NOMO-1 treated with dmso at 0.1 percent for 144 hours (cell line): ENCODE measurements around the gene NUBP1.
"Not testable (repeated sequence)": the region's sequence is repeated elsewhere in the genome, so short reads cannot be mapped to it uniquely, and the experiment has no call there.

Source experiments
- DNase-seq: peaks from one replicate; lab custom pipeline; 2025; ENCODE audit not compliant: unreplicated experiment; lab: John Stamatoyannopoulos, UW

The NUBP1 gene

DNA sequence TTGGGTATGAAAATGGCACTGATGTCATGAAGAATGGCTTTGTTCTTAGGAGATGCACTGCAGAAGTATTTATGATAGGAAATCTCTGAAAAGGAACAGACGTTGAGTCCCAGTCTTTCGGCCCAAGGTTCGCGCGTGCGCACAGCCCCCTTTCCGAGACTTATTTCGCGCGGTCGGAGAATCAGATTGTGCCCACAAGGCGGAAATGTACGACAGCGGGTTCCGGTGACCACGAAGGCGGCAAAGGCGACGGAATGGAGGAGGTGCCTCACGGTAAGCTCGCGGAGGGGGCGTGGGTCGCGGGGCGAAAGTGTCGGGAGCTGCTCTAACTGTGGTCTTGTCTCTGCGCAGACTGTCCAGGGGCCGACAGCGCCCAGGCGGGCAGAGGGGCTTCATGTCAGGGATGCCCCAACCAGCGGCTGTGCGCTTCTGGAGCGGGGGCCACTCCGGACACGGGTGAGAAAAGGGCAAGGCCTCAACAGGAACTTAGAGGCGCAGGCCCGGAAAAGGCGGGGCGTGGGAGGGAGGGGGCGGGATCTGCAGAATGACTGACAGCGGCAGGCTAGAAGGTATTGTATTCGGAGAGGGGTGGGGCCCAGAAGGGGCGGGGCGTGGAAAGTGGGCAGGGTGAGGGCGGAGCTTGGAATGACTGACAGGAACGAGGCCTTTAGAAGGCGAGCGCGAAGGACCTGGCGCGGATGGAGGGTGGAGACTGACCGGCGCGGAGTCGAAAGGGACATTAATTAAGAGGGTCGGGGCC is at the start of gene NUBP1:
Gene NUBP1 (plus strand): TSS at position 233 of the 760 bp plus-strand sequence. CDS start 22 bp downstream, at position 255.
- peak; percentile 89 for DNase-seq

DNA sequence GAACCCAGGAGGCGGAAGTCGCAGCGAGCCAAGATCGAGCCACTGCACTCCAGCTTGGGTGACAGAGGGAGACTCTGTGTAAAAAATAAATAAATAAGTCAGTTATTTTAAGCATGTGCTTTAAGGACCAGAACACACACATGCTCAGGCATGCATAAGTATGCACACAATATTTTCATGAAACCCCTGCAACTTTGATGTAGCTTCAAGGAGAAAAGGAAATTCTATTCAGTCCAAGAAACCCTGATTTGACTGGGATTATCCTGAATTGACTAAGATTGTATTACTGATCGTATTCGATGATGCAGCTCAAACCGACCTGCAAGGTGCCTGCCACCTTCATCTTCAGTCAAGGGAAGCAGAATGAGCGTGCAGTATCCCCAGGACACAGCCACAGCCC is 49.8 kb upstream of the NUBP1 start:
- no peak for DNase-seq

DNA sequence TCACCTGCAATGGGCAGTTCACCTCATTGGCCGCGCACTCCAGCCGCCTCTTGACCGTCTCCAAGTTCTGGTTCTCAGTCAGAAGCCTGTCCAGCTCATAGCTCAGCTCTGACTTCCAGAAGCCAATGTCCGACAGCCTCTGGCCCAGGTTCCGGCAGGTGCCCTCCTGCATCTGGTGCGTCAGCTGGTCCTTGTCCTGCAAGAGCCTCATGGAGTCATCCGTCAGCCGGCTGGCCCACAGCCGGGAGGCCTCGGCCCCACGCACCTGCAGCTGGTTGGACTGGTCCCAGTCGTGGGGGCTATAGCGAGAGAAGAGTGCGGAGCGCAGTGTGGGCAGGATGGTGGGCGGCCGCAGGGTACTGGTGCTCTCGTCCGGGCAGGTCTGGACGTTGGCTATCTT is 49.3 kb upstream of the NUBP1 start:
- DNase-seq = no peak

DNA sequence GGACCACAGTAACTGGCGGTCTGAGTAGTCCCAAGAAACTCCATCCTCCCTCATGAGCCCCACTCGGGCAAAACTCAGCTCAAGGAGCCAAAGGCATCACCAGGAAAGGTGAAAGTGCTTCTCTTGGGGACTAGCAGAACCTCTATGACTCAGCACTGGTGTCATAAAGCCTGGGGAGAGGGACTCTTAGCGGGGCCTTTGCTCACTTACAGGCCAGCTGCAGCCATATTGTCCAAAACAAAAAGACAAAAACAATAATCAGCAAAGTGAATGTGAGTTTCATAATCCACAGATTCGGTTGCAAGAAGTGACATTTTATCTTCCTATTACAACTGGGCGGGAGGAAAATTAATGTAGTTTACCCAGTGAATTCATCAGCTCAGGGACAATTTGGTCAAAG is 48.8 kb upstream of the NUBP1 start, which contains the start of gene TEKT5:
Gene TEKT5 (minus strand): TSS at position 101 of the 400 bp plus-strand sequence. CDS start 57 bp downstream, at position 44.
- no peak for DNase-seq

DNA sequence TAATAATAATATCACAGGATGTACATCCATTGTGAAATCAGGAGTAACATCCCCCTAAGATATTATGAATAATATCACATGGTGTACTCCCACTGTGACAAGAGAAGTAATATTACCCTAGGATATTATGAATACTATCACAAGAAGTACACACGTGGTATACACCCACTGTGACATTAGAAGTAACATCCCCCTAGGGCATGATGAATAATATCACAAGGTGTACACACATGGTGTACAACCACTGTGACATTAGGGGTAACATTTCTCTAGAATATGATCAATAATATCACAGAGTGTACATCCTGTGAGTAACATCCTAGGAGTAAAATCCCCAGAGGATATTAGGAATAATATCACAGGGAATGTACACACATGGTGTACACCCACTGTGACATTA is 43.9 kb upstream of the NUBP1 start:
- DNase-seq = no peak

DNA sequence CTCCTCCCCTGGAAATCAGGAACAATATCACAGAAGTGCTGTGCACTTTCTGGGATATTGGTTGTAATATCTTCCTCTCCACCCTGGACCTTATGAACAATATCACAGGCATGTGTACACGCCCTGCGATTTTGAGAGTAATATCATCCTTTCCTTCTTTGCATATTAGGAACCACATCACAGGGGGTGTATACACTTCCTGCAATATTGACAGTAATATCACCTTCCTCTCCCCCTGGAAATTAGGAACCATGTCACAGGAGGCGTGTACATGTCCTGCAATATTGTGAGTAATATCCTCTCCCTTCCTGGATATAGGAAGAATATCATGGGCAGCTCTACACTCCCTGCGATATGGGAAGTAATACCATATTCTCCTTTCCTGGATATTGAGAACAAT is 34.7 kb upstream of the NUBP1 start:
- DNase-seq = no peak

DNA sequence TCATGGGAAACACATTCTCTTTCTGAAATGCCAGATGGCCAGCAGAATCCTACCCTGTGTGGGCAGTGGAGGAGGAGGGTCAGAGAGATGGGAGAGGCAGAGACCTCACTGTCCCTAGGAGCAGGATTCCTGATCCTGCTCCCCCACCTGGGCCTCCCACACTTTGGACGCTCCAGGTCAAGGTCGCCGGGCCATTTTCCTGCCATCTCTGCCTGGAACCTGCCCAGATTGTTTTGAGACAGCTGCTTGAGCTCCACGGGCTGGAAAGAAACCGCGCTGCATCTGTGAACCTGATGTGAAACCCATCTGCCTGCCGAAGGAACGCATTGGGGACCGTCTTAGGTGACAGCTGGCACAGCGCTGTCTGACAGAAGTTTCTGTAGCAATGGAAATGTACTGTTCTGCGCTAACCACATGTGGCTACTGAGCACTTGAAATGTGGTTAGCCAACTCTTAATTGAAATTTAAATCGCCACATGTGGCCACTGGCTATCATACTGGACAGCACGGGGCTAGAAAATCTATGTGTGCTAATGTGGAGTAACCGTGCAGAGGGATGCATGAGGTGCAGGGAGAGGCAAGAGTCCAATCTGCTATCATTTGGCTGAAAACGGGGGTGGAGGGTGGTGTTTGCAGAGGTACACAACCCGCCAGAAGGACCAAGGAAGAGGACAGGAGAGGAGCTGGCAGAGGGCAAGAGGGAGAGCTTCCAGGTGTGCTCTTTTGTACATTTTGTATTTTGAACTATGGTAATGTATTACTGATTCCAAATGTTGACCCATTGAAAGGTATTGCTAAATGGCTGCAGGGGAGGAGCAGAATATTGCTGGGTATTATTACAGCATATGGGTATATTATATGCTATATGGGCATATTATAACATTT is 15.4 kb upstream of the NUBP1 start:
- no peak for DNase-seq

DNA sequence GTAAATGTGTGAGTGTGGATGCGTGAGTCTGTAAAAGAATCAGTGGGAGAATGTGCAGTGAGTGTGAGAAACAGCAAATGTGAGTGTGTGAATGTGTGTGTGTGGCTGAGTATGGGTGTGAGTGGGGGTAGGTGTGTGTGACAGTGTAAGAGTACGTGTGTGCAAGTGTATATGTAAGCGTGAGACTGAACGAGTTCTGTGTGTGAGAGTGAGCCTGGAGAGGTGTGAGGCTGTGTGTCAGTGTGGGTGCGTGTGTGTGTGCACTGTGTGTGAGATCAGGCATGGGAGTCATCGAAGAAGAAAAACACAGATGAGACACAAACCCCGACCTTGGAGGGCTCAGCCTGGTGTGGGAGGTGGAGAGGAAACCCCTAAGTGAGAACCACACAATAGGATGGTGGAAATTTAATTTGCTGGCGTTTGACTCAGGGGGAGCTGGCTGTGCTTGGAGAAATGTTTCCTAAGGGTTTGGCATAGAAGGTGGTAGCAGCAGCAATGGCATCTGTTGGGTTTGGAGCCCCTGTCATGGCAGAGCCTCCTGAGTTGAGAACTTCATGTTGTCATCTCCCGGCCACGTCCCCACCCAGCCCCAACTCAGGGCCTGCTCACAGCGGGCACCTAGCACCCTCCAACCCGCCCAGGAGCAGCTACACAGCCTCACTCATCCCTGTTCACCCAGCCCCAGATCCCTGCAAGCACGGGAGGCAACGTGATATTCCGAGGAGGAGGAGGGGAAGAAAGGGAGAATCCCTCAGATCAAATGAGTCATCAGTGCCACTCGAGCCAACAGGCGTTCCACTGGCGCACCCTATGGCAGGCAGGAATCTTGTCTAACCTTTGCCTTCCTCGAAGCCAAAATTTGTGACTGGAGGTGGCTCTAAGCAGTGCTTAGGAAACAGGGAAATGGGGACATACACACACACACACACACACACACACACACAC is 14.3 kb upstream of the NUBP1 start:
- DNase-seq = no peak

DNA sequence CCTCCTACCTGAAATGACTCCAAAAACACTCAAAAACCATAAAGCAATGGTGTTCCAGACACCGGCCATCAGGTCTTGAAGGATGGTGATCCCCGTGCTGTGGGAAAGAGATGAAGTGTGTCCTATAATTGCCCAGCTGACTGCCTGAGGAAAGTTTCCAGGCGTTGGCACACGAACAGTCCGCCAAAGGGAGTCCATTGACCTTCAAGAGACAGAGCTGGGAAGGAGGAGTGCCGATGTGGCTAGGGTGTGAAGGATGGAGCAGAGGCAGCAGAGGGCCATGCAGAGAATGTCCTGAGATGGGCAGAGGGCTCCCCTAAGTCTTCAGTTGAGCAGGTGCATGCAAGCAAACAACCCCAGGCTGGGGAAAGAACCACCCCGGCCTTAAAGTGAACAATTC is 11.9 kb upstream of the NUBP1 start:
- no peak for DNase-seq

DNA sequence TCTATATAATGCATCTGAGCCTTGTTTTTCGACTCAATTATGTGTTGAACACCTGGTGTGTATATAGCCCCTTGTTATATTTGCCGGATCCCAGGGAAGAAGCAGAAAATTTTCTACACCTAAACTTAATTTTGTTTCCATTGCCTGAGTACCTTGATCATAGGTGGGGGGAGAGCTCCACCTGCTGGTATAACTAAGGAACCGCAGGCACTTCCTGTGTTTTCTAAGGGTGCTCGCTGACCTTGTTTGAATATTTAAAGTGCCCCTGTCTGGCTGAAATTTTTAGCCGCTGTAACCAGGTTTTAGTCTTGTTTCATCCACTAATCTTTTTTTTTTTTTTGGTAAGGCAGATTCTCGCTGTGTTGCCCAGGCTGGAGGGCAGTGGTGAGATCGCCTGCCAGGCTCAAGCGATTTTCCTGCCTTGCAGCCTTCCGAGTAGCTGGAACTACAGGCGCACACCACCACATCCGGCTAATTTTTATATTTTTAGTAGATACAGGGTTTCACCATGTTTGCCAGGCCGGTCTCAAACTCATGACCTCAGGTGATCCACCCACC is 6.5 kb upstream of the NUBP1 start:
- peak; percentile 56 for DNase-seq

DNA sequence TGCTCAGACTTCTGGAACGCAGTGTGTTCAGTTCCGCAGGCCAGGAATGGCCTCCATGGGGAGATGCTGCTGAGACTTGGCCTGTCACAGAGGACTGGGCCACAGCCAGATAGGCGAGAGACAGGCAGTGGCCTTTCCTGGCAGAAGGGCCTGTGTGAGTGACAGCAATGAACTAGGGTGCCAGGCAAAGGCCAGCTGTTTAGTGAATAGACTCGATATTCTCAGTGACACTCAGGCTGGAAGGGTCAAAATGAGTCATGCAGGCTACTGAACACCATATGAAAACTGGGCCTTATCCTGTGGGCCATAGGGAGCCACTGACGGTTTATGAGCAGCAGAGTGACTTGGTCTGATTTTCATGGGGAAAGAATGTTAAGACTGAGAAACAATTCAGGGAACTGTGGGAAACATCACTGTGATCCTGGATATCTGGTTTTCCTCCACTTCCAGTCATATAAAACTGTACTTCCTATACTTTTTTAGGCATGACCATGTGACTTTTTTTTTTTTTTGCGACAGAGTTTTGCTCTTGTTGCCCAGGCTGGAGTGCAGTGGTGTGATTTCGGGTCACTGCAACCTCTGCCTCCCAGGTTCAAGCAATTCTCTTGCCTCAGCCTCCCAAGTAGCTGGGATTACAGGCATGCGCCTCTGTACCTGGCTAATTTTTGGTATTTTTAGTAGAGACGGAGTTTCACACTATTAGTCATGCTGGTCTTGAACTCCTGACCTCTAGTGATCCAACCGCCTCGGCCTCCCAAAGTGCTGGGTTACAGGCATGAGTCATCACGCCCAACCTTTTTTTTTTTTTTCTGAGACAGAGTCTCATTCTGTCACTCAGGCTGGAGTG is 5.2 kb upstream of the NUBP1 start:
- DNase-seq = peak; percentile 22

DNA sequence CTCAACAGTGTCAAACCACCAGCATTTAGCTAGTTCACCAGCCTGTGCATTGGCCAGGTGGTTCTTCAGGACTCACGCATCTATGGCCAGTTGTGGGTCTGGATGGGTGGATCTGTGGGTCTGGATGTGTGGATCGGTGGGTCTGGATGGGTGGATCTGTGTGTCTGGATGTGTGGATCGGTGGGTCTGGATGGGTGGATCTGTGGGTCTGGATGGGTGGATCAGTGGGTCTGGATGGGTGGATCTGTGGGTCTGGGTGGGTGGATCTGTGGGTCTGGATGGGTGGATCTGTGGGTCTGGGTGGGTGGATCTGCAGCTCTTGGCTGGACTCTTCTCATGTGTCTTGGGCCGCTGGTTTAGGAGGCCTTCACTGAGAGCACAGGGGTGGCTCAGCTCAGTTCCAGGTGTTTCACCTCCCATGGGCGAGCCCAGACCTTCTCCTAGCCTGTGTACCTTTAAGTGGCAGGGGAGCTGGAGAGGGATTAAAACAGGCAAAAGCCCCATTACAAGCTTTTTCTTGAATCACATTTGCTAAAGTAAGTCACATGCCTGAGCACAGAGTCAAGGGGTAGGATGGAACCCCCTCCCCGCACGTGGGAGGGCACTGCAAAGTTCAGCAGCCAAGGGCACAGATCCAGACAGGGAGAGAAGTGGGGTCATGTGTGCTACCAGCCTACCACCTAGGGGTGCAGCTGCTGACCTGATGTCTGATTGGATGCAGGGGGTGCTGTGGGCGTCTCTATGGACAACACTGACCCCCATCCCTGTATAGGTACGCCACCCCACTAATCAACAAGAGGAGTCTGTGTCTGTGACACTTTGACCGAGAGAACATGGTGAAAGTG is 3.4 kb upstream of the NUBP1 start:
- DNase-seq = no peak

DNA sequence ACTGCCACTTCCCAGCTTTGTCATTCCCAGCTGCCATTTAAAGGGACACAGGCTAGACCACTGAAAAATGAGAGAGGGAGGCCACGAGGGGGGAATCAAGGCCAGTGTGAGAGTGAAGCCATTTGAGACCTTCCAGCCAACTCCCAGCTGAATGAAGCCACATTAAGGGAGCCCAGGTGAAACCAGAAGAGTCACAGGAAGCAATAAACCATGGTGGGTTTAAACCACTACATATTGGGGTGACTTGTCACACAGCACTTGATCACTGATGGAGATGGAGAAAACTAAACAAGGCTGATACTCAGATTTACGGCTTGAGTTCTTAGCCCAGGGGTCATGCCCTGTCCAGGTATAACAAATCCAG is 2.8 kb upstream of the NUBP1 start:
- no peak for DNase-seq

DNA sequence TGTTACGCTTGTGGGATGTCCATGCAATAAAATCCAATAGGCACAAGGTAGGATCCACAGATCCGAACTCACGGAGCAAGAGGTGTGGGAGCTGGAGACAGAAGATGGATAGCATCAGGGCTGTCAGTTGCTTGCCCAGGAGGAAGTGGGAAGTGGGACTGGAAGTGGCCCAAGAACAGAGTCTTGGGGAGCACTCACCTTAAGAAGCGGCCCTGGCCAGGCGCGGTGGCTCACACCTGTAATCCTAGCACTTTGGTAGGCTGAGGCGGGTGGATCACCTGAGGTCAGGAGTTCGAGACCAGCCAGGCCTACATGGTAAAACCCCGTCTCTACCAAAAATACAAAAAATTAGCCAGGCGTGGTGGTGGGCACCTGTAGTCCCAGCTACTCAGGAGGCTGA is 2.4 kb upstream of the NUBP1 start:
- not testable (repeated sequence) for DNase-seq

DNA sequence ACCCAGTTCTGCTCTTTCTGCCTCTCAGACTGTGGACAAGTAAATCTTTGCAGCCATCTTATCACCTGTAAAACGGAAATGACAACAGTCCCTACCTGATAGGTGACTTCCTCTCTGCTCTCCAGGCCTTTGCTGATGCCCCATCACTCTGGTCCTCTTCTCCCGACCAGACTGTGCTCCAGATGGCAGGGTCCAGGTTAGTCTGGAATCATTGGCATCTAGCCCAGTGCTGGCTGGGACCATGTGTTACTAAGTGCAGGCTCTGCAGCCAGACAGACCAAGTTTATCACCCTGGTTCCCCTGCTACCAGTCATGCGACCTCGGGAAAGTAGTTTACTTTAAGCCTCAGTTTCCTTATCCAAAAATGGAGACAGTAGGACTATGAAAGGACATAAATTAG is 1.8 kb upstream of the NUBP1 start:
- DNase-seq = no peak

DNA sequence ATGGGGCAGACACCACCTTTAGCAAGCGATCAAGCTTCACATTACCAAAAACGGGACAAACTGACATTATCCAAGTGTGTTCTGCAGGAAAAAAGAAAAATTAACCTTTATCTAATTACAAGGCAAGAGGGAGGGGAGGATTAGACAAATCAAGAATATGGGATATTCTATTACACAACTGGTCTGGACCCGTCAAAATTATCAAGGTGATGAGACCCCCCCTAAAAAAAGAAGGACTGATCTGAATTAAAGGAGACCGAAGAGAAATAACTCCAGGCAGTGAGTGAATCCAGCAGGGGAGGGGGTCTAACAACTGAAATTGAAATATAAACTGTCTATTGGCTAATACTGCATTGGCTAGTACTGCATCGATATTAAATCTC is 424 bp upstream of the NUBP1 start:
- DNase-seq = no peak

DNA sequence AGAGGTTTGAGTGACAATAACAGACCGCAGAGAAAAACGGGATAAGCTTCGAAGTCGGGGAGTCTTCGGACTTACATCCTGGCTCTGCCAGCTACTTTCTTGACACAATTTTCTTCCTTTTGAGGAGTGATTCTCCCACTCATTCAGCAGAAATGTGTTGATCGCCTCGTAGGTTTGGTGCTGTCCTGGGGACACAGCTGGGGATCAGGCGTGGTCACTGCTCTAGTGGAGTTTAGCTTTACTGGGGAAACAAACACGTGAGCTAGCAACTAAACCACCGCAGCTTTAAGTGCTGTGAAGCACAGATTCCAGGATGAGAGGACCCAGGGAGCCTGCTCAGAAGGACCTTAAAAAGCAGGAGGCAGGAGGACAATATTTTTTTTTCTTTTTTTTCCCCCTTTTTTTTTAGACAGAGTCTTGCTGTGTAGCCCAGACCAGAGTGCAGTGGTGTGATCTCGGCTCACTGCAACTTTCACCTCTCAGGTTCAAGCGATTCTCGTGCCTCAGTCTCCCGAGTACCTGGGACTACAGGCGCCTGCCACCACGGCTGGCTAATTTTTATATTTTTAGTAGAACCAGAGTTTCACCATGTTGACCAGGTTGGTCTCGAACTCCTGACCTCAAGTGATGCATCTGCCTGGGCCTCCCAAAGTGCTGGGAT is 858 bp downstream of the NUBP1 start:
- no peak for DNase-seq

DNA sequence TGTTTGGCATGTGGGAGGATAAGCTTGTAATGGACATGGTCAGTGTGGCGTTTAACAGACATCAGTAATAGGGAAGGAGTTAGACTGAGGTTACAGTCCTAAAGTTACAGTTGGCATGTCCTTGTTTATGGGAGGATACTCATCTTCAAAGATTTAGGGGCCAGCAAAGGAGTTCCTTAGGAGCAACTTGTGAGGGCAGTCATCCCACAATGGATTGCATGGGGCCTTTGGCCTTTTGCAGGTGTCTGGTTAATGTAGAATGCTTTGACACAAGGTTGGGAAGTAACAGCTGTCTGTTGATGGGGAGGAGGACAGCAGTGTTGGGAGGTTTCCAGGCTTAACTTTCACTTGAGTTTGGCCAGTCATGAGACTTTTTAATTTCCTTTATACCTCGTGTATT is 2.2 kb downstream of the NUBP1 start:
- DNase-seq = no peak

DNA sequence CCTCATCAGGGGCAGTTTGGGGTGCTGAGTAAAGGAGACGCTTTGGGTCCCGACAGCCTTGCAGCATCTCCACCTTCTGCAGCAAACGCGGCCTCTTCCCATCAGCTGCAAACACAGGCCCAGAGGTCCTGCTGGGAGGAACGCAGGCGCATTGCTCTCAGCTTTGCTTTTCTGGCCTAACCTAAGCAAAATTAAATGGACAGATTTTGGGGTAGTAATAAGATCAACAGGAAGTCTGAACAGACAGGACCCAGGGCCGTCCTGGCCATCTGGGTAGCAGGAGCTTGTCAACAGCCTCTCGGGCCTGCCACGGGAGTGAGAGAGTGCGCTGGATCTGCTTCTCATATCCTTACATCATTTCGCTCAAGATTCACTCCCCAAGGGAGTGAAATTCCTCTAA is 7.2 kb downstream of the NUBP1 start:
- DNase-seq = no peak
